HG03442 (cell line): Measurements from ENCODE around the gene NEIL3.
A peak's percentile ranks its signal among the peaks of the same experiment; 100 is the strongest.

Source experiments
- ATAC-seq: cut with Tn5 transposase; IDR thresholded peaks from one replicate; pipeline ENCODE4 v1.9.1; 2021; ENCODE audit warnings: mild to moderate bottlenecking, moderate library complexity; ENCODE audit not compliant: unreplicated experiment

NEIL3 gene

DNA sequence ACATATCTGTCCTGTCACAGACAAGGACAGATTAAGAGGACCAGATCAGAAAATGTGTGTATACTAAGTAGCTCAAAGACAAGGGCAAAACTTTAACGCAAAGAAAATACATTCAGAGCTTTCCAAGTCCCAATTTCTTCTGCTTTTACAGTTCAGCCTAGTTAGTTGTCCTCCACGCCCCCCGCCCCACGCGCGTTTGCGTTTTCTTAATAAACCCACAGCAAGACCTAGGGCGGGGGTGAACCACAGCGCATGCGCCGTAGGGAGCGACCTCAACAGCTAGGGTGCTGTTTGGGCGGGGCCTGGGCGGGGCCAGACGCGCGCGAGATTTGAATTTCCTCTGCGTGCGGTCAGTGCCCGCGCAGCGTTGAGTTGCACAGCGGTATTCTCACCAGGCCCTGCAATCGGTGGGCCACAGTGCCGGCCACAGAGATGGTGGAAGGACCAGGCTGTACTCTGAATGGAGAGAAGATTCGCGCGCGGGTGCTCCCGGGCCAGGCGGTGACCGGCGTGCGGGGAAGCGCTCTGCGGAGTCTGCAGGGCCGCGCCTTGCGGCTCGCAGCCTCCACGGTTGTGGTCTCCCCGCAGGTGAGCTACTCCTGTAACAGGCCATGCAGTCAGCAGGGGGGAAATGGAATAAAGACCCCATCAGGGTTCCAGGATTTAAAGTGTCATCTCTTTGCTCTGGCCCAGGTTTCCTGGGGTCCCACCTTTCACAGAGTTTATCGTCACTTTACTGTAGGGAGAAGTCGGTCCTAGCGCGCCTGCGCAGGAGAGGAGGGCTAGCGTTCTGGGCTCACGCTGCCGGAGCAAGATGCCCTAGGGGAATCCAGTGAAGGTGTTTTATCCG lies at the start of gene NEIL3:
Gene NEIL3, plus strand, starts transcription at position 353 of the 850 bp plus-strand sequence. Its CDS starts 80 bp downstream, at position 433.
- ATAC-seq = peak; percentile 85

GRCh38 chr4:177263818-177264217 lies 45.9 kb upstream of the NEIL3 start:
- no peak for ATAC-seq

- ATAC-seq = no peak
Observed at GRCh38 chr4:177264788-177265422, 44.8 kb upstream of the NEIL3 start.

- no peak for ATAC-seq
Observed at GRCh38 chr4:177265729-177266128, 43.9 kb upstream of the NEIL3 start.

GRCh38 chr4:177266506-177266905 lies 43.2 kb upstream of the NEIL3 start:
- ATAC-seq = no peak

- no peak for ATAC-seq
Observed at GRCh38 chr4:177267911-177268310, 41.8 kb upstream of the NEIL3 start.

GRCh38 chr4:177271091-177271490 lies 38.6 kb upstream of the NEIL3 start:
- no peak for ATAC-seq

- no peak for ATAC-seq
Observed at GRCh38 chr4:177271915-177272766, 37.5 kb upstream of the NEIL3 start.

- no peak for ATAC-seq
Observed at GRCh38 chr4:177275999-177276398, 33.7 kb upstream of the NEIL3 start.

GRCh38 chr4:177281351-177281909 lies 28.2 kb upstream of the NEIL3 start:
- no peak for ATAC-seq

GRCh38 chr4:177282284-177282835 lies 27.3 kb upstream of the NEIL3 start:
- ATAC-seq = no peak

- no peak for ATAC-seq
Observed at GRCh38 chr4:177283167-177283566, 26.5 kb upstream of the NEIL3 start.

DNA sequence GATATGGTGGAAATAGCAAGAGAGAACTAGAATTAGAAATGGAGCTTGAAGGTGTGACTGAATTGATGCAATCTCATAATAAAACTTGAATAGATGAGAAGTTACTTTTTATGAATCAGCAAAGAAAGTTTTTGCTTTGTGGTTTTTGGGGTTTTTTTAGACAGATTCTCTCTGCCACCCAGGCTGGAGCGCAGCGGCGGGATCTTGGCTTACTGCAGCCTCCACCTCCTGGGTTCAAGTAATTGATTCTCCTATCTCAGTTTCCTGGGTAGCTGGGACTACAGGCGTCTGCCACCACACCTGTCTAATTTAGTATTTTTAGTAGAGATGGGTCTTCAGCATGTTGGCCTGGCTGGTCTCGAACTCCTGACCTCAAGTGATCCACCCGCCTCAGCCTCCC lies 23.7 kb upstream of the NEIL3 start:
- ATAC-seq = no peak

GRCh38 chr4:177287255-177287654 lies 22.4 kb upstream of the NEIL3 start:
- ATAC-seq = no peak

GRCh38 chr4:177288335-177288734 lies 21.3 kb upstream of the NEIL3 start:
- ATAC-seq = no peak

- ATAC-seq = no peak
Observed at GRCh38 chr4:177290780-177291179, 18.9 kb upstream of the NEIL3 start.

DNA sequence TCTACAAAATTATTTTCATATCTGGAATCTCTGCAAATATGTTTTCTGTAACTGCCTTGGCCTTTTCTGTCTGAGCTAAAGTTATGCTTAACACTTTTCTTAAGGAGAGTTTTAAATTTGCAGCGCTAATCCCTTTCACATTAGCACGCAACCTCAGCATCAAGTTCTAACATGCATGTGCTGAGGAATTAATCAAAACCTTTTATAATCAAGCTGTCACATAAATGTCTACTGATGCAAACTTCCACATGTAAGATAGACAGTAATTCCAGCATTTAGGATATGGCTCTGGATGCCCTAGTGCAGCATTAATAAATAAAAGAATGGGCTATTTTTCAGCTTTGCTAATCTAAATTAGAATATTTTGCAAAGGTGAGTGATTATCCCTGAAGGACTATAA lies 17.5 kb upstream of the NEIL3 start:
- ATAC-seq = no peak

DNA sequence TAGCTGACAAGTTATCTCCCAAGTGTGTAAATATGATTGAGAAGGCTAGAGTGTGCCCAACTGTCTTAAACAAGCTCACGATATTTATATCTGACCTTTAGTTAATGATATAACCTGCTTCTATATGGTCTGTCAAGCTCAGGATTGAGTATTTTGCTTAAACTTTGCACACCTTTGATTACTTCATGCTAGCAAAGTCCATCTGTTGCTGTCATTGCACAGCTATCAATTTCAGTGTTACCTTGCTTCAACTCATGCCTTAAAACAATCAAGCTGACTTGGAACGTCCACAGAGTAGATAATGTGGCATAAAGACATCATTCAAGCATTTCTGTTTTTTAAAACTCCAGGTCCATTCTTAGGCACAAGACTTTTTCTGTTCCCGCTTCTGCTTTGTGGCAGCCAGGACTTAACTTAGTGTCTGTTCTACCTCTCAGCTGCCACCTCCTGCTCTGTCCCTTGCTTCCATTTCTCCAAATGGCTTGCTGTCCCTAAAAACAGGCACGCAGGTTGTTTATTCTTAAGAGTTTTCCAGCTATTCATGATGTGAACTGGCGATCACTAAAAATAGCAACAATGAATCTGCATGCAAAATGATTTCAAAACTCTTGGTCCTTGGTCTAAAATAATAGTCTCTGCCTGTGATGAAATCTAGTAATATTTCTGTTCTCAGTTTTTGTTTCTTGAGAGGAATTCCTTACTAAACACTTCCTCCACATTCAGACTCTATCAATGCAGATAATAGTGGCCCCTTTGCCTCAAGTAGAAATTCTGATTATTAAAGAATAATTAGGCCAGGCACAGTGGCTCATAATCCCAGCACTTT lies 16.3 kb upstream of the NEIL3 start:
- ATAC-seq = no peak

DNA sequence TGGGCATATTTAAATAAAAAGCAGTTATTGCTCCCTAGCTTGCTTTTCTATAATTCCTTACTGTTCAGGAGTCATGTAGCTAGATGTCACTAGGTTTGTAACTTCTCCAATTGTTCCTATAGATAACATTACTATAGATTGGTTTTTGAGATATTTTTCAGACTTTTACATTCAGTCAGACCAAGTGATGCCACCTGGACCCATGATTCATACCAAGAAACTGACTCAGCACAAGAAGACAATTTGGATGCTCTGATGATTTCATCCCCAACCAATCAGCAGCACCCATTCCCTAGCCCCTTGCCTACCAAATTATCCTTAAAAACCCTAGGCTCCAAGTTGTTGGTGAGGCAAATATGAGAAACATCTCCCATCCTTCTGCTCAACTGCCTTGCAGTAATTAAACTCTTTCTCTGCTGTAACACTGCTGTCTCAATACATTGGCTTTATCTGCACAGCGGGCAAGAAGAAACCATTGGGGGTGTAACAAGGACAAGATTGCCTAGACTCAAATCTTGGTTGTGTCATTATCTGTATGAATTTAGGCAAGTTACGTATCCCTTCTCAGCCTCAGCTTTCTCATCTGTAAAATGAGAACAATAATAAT lies 11.8 kb upstream of the NEIL3 start:
- ATAC-seq = no peak
